HL-60/S4 treated with phorbol 12-myristate 13-acetate at 8.2 ng/mL for 4 days and 3 days (cell line): ENCODE data around the gene VAC14.
"Not testable (repeated sequence)": the region's sequence is repeated elsewhere in the genome, so short reads cannot be mapped to it uniquely, and the experiment has no call there.

Source experiments
- in situ Hi-C: fragments of 300-500 bp; cut with MboI; formaldehyde crosslinking; loops from 2 replicates; pipeline ENCODE4 v1.15.0; 2022; ENCODE audit warnings: low sequenced_read_pairs

Gene VAC14

DNA sequence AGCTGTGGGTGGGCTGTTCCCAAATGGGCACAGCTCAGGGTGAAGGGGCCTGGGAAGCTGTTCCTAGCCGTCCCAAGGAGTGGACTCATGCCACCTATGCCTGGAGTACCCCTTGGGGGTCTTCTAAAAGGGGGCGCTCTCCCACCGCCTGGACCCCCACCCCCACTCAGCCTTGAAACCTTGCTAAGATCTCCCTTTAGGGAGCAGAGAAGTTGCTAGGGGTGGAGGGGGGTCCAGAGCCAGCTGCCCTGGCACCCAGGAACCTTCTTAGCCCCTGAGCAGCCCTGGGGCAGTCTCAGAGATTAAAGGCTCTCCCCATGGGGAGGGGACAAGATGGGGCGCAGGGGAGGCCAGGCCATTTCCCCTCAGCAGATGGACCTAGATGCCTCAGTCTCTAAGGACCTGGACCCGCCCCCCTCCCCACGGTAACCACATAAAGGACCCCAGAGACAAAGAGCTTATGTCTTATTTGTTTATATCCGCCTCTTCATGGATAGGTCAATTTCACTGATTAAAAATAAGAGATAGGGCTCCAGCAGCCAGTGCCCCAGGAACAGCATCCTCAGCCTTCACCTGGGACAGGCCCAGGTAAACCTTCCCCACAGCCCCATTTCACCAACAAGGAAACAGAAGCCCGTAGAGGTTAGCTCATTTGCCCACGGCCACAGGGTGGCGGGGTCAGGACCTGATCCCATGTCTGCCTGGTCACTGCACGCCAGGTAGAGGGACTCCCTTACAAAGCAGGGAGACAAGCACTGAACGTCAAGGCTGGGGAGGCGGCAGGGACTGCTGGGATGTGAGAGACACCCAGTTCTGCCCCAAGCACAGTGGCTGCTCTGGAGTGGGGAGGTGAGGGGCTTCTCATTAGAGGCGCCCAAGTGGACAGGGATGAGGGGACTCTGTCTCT is 118.5 kb downstream of the VAC14 start:
- in situ Hi-C loops = no loop called here

DNA sequence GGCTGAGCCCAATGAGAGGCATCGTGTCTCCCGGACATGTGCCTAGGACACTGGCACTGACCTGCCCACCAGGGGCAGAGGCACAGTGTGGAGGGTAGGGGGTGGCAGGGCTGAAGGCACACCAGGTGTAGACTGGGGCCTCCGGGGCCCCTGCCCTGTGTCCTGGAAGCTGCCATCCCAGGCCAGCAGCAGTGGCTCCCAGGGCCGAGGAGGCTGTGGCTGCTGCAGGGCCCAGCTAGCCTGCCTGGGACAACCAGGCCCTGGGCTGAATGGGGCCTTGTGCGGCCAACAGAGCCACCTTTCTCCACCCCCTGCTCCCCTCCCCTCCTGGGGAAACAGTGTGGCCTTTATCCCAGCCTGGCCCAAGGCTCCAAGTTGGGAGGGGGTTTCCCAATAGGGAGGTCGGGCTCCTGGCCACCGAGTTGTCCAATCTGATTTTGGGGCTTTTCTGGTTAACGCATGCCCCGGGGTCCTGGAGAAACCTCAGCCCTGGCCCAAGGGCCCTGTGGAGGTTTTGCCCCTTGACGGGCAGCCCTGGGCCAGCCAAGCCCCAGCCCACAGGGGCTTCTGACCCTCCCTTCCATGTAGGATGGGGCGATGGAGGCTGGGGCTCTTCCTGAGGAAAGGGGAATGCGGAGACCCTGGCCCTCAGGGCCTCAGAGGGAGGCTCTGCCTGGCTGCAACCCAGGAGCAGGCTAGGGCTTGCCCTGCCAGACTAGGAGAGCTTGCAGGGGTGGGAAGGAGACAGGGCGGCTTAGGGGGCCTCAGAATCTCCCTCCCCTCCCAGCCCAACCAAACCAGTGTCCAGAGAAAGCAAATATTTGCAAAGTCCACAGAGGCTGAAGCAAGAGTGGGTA is 119.3 kb downstream of the VAC14 start:
- in situ Hi-C loops = no loop called here

GRCh38 chr16:70680495-70681381 is 120.2 kb downstream of the VAC14 start:
- in situ Hi-C loops = no loop called here

DNA sequence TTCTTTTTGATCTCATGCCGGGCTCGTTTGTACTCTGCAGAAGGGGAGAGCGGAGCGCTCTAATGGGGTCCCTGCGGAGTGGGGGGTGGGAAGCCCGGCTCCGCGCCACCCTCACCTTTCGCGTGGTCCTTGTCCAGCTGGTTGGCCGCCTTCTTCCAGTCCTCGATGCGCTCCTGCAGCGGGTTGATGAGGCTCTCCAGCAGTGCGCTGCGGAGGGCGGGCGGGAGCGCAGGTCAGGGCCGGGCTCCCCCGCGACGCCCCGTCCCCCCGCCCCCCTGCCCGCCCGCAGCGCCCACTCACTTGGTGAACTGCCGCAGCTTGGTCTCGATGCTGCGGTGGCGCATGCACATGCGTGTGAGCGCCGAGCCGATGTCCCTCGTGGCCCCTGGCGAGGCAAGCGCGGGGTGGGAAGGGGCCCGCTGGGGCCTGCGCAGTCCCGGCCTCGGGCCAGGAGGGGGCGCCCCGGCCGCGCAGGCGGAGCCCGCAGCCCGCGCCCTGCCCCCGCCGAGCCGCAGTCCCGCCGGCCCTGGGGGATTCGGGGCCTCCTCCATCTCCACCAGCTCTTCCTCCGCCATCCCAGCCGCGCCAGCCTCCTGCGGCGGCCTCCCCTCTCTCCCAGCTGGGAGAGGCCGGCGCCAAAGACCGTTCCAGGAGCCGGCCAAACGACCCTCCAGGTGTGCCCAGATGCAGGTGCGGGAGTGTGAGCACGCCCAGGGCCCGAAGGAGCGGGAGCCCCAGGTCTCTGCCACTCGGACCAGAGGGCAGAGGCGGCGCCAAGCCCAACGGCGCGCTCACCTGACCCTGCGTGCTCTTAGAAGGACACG is 121.1 kb downstream of the VAC14 start:
- in situ Hi-C loops = no loop called here

GRCh38 chr16:70678898-70679670 is 121.9 kb downstream of the VAC14 start:
- in situ Hi-C loops = no loop called here

GRCh38 chr16:70678121-70678897 is 122.6 kb downstream of the VAC14 start:
- in situ Hi-C loops = no loop called here

GRCh38 chr16:70677499-70678120 is 123.3 kb downstream of the VAC14 start:
- in situ Hi-C loops = no loop called here

DNA sequence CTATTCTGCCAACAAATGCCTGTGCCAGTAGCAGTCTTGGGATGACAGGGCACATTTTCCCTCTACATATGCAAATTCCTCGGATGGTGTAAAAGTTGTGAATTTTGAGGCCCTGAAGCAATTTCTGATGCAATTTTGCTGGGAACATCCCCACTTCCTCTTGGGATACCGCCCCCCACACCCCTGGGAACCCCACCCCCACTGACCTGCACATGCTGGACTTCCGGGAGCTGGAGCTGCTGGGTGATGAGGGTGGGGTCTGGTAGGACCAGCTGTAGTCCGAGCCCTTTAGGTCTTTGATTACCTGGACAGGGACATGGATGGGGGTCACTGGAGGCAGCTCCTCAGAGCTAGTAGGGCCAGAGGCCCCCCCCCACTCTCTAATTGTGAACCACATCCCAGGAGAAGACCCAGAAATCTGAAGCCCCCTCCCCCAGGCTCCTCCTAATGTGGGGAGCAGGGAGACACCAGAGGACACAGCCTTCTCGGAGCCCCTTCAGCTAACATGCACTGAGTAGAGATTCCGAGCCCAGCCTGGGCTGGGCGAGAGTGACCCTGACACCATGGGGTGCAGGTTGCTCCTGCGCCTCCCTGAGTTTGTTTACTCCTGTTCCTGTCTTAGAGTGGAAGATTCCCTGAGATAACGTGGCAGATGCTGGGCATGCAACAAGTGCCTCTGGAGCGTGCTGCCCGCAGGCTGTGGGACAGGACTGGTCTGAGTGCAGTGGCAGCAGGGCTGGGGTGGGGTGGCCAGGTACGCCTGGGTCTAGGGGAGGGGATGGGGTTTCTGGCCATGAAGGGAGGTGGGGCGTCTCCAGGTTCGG is 124.1 kb downstream of the VAC14 start:
- in situ Hi-C loops = no loop called here

- in situ Hi-C loops = no loop called here
Measured at GRCh38 chr16:70675851-70676513, 125.0 kb downstream of the VAC14 start.

DNA sequence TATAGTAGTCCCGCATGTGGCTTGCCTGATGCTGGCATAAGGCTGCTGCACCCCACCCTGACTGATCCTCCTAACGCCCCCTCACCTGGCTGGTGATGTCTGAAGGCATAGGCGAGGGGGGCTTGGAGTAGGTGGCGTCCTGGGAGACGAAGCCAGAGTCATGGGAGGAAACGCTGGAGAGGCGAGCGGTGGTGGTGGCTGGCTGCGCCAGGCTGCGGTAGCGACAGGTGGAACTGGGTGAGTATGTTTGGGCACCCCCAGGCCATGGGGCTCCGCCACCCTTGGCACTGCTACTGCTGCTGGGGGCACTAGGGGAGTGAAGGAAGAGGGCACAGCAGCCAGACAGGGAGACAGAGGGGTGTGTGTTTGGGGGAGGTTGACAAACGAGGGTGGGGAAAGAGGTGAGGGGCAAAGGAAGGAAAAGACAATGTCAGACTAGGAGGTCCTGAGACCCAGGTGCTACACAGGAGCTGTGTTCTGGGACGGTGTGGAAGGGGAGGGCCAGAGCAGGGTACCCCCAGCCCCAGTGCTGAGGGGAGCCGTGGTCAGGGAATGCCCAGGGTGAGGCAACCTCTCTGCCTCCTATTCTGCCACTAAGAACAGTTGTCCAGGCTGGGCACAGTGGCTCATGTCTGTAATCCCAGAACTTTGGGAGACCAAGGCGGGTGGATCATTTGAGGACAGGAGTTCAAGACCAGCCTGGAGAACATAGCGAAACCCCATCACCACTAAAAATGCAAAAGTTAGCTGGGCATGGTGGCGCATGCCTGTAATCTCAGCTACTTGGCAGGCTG is 126.5 kb downstream of the VAC14 start:
- in situ Hi-C loops = no loop called here

- in situ Hi-C loops = not testable (repeated sequence)
Measured at GRCh38 chr16:70670938-70671337, 130.0 kb downstream of the VAC14 start.

DNA sequence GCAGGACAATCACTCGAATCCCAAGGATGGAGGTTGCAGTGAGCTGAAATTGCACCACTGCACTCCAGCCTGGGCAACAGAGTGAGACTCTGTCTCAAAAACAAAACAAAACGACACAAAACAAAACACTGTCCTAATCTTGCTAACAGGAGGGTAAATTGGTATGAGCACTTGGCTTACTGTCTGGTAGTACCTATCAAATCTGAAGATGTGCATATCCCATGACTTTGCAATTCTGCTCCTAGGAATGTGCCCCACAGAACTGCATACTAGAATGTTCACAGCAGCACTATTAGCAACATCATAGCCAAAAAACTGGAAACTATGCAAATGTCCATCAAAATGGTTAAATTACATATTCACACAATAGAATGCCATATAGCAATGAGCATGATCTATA is 130.8 kb downstream of the VAC14 start:
- in situ Hi-C loops = no loop called here

GRCh38 chr16:70665806-70666735 is 134.9 kb downstream of the VAC14 start:
- in situ Hi-C loops = no loop called here

GRCh38 chr16:70665113-70665694 is 135.8 kb downstream of the VAC14 start:
- in situ Hi-C loops = no loop called here
